ENCODE measurements around the gene VSTM4. TPM values are rescaled to one million over a fixed set of nuclear protein-coding genes. Genes with fewer than 3 reads are reported as not detected.

VSTM4 gene
- total and polyA plus RNA-seq, 9 donors = 17.3 to 68.9 (median 42.9) TPM

DNA sequence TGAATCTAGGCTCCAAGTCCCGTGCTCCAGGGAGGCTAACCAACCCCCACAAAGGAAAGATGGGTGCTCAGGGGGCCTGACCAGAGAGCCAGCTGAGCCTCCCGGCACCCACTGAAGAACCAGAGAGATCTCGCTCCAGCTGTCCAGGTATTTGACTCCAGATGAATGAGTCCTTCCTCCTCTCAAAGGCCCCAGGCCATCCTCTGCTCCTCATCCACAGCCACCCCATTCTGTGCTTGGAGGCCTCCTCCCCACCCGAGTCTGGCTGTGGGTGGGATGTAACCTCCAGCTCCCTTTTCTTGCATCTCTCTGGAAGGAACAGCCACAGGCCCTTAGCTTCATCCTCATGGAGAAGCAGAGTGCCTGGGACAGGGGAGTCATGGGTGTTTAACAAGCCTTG lies 44.6 kb downstream of the VSTM4 start:
- Histone ChIP-seq H3K4me3 (no peak overlapping the region), H3K27me3 (no peaks in the 10 kb centered on the region), H3K36me3 (no peaks in the 10 kb centered on the region), H3K9me3 (no peaks in the 10 kb centered on the region), H3K27ac (peak overlapping the region in 1 of 2 donors; percentile 5), H3K4me1 (ENCODE audit: insufficient read depth) (peaks cover 9% of the 10 kb centered on the region)
- no peak for TF ChIP-seq EP300 (IDR thresholded peaks at IDR 0.05)
- WGBS, 3 donors = 73 to 81% (median 80%) methylated on average over 4 of the region's 4 CpGs
- intact Hi-C loops (cut with DNase I) = no loop called here
- DNase-seq = no peak

DNA sequence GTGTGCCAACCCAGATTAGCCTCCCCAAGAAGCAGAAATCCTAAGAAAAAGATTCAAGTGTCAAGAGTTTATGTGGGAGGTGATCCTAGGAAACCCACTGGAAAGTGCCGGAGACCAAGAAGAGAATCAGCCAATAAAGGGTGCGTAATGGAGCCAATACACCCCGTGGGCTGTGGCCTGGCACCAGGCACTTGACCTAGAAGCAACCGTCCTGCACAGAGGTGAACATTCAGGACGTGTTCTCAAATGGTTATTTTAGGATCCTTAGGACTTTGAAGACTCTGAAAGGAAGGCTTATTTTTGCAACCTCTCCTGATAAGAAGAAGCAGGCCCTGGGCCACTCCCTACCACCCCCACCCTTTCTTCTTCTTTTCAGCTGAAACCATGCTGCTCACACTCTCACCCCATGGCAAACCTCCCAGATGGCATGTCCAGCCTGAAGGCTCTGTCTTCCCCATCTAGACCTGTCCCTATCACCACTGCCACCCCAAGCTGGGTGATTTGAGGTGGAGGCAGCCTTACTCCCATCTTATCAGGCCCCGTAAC lies 46.6 kb downstream of the VSTM4 start:
- 60 to 74% (median 62%) methylated on average over 6 of the region's 6 CpGs for WGBS, 3 donors
- Histone ChIP-seq H3K9me3 (no peaks in the 10 kb centered on the region), H3K27ac (no peak overlapping the region), H3K36me3 (no peaks in the 10 kb centered on the region), H3K27me3 (no peaks in the 10 kb centered on the region), H3K4me3 (no peak overlapping the region), H3K4me1 (ENCODE audit: insufficient read depth) (peaks cover 9% of the 10 kb centered on the region)
- no peak for DNase-seq
- intact Hi-C loops (cut with DNase I) = no loop called here
- TF ChIP-seq, protein P1, sequence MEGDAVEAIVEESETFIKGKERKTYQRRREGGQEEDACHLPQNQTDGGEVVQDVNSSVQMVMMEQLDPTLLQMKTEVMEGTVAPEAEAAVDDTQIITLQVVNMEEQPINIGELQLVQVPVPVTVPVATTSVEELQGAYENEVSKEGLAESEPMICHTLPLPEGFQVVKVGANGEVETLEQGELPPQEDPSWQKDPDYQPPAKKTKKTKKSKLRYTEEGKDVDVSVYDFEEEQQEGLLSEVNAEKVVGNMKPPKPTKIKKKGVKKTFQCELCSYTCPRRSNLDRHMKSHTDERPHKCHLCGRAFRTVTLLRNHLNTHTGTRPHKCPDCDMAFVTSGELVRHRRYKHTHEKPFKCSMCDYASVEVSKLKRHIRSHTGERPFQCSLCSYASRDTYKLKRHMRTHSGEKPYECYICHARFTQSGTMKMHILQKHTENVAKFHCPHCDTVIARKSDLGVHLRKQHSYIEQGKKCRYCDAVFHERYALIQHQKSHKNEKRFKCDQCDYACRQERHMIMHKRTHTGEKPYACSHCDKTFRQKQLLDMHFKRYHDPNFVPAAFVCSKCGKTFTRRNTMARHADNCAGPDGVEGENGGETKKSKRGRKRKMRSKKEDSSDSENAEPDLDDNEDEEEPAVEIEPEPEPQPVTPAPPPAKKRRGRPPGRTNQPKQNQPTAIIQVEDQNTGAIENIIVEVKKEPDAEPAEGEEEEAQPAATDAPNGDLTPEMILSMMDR (IDR thresholded peaks at IDR 0.05) = no peak
- TF ChIP-seq POLR2A (IDR thresholded peaks at IDR 0.05) (no peak), EP300 (IDR thresholded peaks at IDR 0.05) (no peak)

DNA sequence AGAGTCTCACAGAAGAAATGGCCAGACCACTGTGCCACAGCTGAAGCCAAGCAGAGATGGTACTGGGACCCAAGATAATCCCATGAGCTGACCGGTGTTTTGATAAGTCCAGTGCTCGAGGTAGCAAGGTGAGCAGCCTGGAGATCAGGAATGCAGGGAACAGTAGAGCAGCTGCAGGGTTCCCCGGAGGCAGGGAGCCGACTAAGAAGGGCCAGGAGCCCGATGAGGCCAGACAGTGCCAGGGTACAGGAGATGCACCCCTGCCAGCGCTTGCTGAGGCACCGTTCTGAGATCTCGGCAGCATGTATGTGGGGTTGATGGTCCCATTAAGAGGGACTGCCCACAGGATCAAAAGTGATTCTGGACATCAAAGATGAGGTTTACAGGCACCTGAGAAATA lies 47.1 kb downstream of the VSTM4 start:
- peak in 1 of 5 donors; percentile 10 for DNase-seq
- Histone ChIP-seq H3K27ac (no peak overlapping the region), H3K36me3 (no peaks in the 10 kb centered on the region), H3K4me1 (ENCODE audit: insufficient read depth) (peaks cover 9% of the 10 kb centered on the region), H3K9me3 (no peaks in the 10 kb centered on the region), H3K27me3 (no peaks in the 10 kb centered on the region), H3K4me3 (no peak overlapping the region)
- TF ChIP-seq, protein P1 (IDR thresholded peaks at IDR 0.05) = no peak
- no peak for TF ChIP-seq EP300 (IDR thresholded peaks at IDR 0.05)
- TF ChIP-seq POLR2A (IDR thresholded peaks at IDR 0.05) = no peak
- intact Hi-C loops (cut with DNase I) = no loop called here
- 94 to 98% (median 95%) methylated on average over 8 of the region's 8 CpGs for WGBS, 3 donors

DNA sequence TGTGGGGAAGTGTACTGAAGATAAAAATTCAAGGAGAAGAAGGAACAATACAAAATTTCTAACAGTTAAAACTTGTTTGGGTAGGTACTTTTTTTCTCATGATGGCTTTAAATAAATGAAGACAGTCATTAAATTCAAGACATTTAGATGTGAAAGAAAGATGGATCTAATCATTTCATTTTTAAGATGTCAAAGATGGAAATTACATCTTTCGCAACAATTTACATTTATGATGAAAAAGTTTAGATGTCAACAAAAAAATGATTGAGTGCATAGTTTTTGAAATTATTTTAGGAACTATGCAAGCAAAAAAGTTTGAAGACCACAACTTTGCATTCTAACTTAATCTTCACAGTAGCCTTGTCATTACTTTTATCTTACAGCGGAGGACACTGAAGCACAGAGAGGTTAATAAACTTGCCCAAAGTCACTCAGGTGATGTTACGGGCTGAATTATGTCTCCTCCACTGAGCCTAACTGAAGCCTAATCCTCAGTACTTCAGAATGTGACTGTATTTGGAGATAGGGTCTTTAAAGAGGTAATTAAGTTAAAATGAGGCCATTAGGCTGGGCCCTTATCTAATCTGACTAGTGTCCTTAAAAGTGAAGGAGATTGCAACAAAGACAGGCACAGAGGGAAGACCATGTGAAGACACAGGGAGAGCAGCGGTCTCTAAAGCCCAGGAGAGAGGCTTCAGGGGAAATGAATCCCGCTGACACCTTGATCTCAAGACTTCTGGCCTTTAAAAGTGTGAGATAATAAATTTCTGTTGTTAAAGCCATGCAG lies 48.2 kb downstream of the VSTM4 start:
- DNase-seq = no peak
- Histone ChIP-seq H3K4me3 (no peak overlapping the region), H3K9me3 (no peaks in the 10 kb centered on the region), H3K27me3 (no peaks in the 10 kb centered on the region), H3K27ac (no peak overlapping the region), H3K4me1 (ENCODE audit: insufficient read depth) (peaks cover 9% of the 10 kb centered on the region), H3K36me3 (no peaks in the 10 kb centered on the region)
- WGBS, 3 donors = 97% methylated on average over 5 of the region's 5 CpGs
- intact Hi-C loops (cut with DNase I) = no loop called here
- TF ChIP-seq POLR2A (IDR thresholded peaks at IDR 0.05) (no peak), EP300 (IDR thresholded peaks at IDR 0.05) (no peak)
- TF ChIP-seq, protein P1 (IDR thresholded peaks at IDR 0.05) = no peak

DNA sequence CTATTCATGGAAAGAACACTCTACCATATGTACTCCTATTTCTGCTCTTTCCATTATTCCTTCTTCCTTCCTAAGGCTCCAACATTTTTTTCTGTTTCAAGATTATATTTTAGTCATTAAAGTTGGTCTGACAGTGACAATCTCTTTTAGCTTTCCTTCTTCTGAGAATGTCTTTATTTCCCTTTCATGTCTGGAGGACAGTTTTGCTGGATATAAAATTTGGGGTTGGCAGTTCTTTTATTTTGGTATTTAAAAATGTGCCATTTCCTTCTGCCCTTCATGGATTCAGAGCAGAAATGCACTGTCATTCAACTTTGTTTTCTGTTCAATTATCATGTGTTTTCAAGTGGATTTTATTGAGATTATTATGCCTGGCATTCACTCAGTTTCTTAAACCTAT lies 53.1 kb downstream of the VSTM4 start:
- intact Hi-C loops (cut with DNase I) = no loop called here
- H3K9me3 ChIP-seq = no peaks in the 10 kb centered on the region
- TF ChIP-seq POLR2A (IDR thresholded peaks at IDR 0.05) = no peak
- TF ChIP-seq EP300 (IDR thresholded peaks at IDR 0.05) = no peak
- TF ChIP-seq, protein P1 (IDR thresholded peaks at IDR 0.05) = no peak

More for the DNA sequence above, 53.1 kb downstream of the VSTM4 start:
- no peak overlapping the region for H3K27ac ChIP-seq
- DNase-seq = no peak
- no peak overlapping the region for H3K4me3 ChIP-seq
- H3K27me3 ChIP-seq = no peaks in the 10 kb centered on the region
- peaks cover 16% of the 10 kb centered on the region for H3K4me1 ChIP-seq (ENCODE audit: insufficient read depth)
- H3K36me3 ChIP-seq = no peaks in the 10 kb centered on the region

All from ovary (tissue), 9 donors.